B cell (primary cell): Measurements from ENCODE around the gene PI4KB. TPM values are rescaled to one million over a fixed set of nuclear protein-coding genes. Genes with fewer than 3 reads are reported as not detected.

Experiments used
- ATAC-seq: fragments of 200-7000 bp; cut with Tn5 transposase; one replicate; pipeline ENCODE4 v1.10.0; 2021; ENCODE audit warnings: low read depth, mild to moderate bottlenecking, moderate number of reproducible peaks, moderate library complexity
- CTCF ChIA-PET: fragments of 350-600 bp; sonication (Branson Sonifier 250); formaldehyde crosslinking; loops from one replicate; lab custom pipeline; 2021; ENCODE audit warnings: antibody characterized with exemption, inconsistent platforms; lab: Charles Lee
- POLR2A ChIA-PET: fragments of 350-600 bp; sonication (Branson Sonifier 250); formaldehyde crosslinking; loops from one replicate; lab custom pipeline; 2021; ENCODE audit warnings: antibody characterized with exemption; lab: Charles Lee
- DNase-seq: peaks from one replicate; pipeline ENCODE4 v3.0.0; 2013
- H2AFZ ChIP-seq: 2 replicates; pipeline ENCODE4 v1.6.1; 2012; ENCODE audit warnings: mild to moderate bottlenecking, low read depth, low read length; ENCODE audit not compliant: insufficient read depth, poor library complexity, severe bottlenecking
- H3K27ac ChIP-seq, 2 donors: 1 replicate in 1 of 2; 2 replicates in 1 of 2; pipeline ENCODE4 v1.5.1; 2012 to 2013; ENCODE audit warnings: low read length in 2 of 2, mild to moderate bottlenecking in 2 of 2, moderate library complexity in 1 of 2
- H3K27me3 ChIP-seq, 4 experiments: fragments of 200-600 bp in 1 of 4; sonication (generic) in 1 of 4; replicated peaks in 1 of 4; 1 replicate in 2 of 4; 2 replicates in 2 of 4; pipeline versions ENCODE4 v1.6.1 to v1.7.0; 2013 to 2016; ENCODE audit warnings: low read length in 3 of 4, mild to moderate bottlenecking in 2 of 4, mixed read lengths in 1 of 4, moderate library complexity in 1 of 4; ENCODE audit not compliant: insufficient read depth in 4 of 4, control insufficient read depth in 3 of 4; ENCODE audit errors: control extremely low read depth in 1 of 4
- H3K36me3 ChIP-seq, 2 experiments: replicated peaks in 1 of 2; 1 replicate in 1 of 2; 2 replicates in 1 of 2; pipeline versions ENCODE4 v1.6.1 to v1.7.1; 2013; ENCODE audit warnings: low read length in 1 of 2; ENCODE audit not compliant: insufficient read depth in 2 of 2, control insufficient read depth in 1 of 2; ENCODE audit errors: control extremely low read depth in 1 of 2, extremely low read depth in 1 of 2
- H3K4me1 ChIP-seq, 2 donors: fragments of 200-600 bp in 1 of 2; sonication (generic) in 1 of 2; 1 replicate in 1 of 2; 2 replicates in 1 of 2; pipeline versions ENCODE4 v1.5.1 to v1.6.1; 2013 to 2017; ENCODE audit warnings: low read length in 2 of 2; ENCODE audit not compliant: control insufficient read depth in 2 of 2, insufficient read depth in 2 of 2
- H3K4me2 ChIP-seq: replicated peaks from 2 replicates; pipeline ENCODE3; 2012; ENCODE audit warnings: mild to moderate bottlenecking, low read depth, low read length; ENCODE audit not compliant: poor library complexity, severe bottlenecking
- H3K4me3 ChIP-seq, 5 experiments: fragments of 200-600 bp in 1 of 5; sonication (generic) in 1 of 5; 1 replicate in 3 of 5; 2 replicates in 2 of 5; pipeline versions ENCODE4 v1.5.1 to v1.7.0; 2011 to 2016; ENCODE audit warnings: low read length in 4 of 5, mild to moderate bottlenecking in 4 of 5, low read depth in 2 of 5, control low read depth in 1 of 5, moderate library complexity in 1 of 5; ENCODE audit not compliant: insufficient read depth in 1 of 5; ENCODE audit errors: control extremely low read depth in 1 of 5, extremely low read depth in 1 of 5
- H3K79me2 ChIP-seq: fragments of 200-600 bp; sonication (generic); one replicate; pipeline ENCODE4 v1.6.0; 2016; ENCODE audit warnings: low read length; ENCODE audit not compliant: control insufficient read depth, insufficient read depth
- H3K9ac ChIP-seq: fragments of 200-600 bp; sonication (generic); 2 replicates; pipeline ENCODE4 v1.6.1; 2017; ENCODE audit warnings: mild to moderate bottlenecking, low read length, moderate library complexity
- H3K9me3 ChIP-seq, 3 donors: one replicate each; pipeline versions ENCODE4 v1.6.1 to v1.7.1; 2013; ENCODE audit warnings: low read length in 2 of 3; ENCODE audit not compliant: control insufficient read depth in 2 of 3, insufficient read depth in 1 of 3; ENCODE audit errors: control extremely low read depth in 1 of 3
- H4K20me1 ChIP-seq: 2 replicates; pipeline ENCODE4 v1.6.0; 2012; ENCODE audit warnings: mild to moderate bottlenecking, low read length; ENCODE audit not compliant: insufficient read depth, control insufficient read depth, poor library complexity, severe bottlenecking
- H3K27ac Mint-ChIP-seq: one replicate; pipeline ENCODE4 v1.8.0; 2021; ENCODE audit warnings: mixed read lengths
- H3K27me3 Mint-ChIP-seq: one replicate; pipeline ENCODE4 v1.8.0; 2021; ENCODE audit warnings: mixed read lengths
- H3K4me1 Mint-ChIP-seq: one replicate; pipeline ENCODE4 v1.8.0; 2021; ENCODE audit warnings: mixed read lengths
- H3K4me3 Mint-ChIP-seq: one replicate; pipeline ENCODE4 v1.8.0; 2021; ENCODE audit warnings: mixed read lengths
- H3K9me3 Mint-ChIP-seq: one replicate; pipeline ENCODE4 v1.8.0; 2022; ENCODE audit warnings: mixed read lengths; ENCODE audit not compliant: insufficient read depth
- EZH2 ChIP-seq: IDR thresholded peaks from 2 replicates; pipeline ENCODE4 v1.6.1; 2012; ENCODE audit warnings: borderline replicate concordance, low read depth, mild to moderate bottlenecking, moderate library complexity, low read length; ENCODE audit not compliant: insufficient read depth, poor library complexity, severe bottlenecking
- WGBS: methylation state at CpG from one replicate; pipeline ENCODE4 v1.1.5; 2013; ENCODE audit warnings: missing lambda C conversion rate; ENCODE audit not compliant: insufficient coverage; 5-methylcytosine and 5-hydroxymethylcytosine counted together
- intact Hi-C: fragments of 100-400 bp; cut with micrococcal nuclease; formaldehyde crosslinking; loops from one replicate; pipeline ENCODE4 v1.10.0; 2022
- polyA plus RNA-seq: library from polyadenylated mRNA; depleted of rRNA; stranded (reverse); fragments of >200 nt; gene quantifications from 2 replicates; pipeline ENCODE4 v1.2.3, GENCODE V29; 2012
- total RNA-seq, 2 donors: library from RNA; stranded (reverse); fragments of 120-200 nt in 1 of 2; gene quantifications; 1 replicate in 1 of 2; 2 replicates in 1 of 2; pipeline versions ENCODE4 v1.2.3 to v1.2.4, GENCODE V29; 2013 to 2022
- TF ChIP-seq, protein P1 (sequence below): fragments of 200-600 bp; IDR thresholded peaks from one replicate; pipeline ENCODE4 v1.8.0; 2022; ENCODE audit warnings: antibody characterized with exemption, mild to moderate bottlenecking

Gene PI4KB
- total and polyA plus RNA-seq, 2 donors (not counting 1 experiment from before 2014, with no cell fraction given), result 110 to 138 TPM

DNA sequence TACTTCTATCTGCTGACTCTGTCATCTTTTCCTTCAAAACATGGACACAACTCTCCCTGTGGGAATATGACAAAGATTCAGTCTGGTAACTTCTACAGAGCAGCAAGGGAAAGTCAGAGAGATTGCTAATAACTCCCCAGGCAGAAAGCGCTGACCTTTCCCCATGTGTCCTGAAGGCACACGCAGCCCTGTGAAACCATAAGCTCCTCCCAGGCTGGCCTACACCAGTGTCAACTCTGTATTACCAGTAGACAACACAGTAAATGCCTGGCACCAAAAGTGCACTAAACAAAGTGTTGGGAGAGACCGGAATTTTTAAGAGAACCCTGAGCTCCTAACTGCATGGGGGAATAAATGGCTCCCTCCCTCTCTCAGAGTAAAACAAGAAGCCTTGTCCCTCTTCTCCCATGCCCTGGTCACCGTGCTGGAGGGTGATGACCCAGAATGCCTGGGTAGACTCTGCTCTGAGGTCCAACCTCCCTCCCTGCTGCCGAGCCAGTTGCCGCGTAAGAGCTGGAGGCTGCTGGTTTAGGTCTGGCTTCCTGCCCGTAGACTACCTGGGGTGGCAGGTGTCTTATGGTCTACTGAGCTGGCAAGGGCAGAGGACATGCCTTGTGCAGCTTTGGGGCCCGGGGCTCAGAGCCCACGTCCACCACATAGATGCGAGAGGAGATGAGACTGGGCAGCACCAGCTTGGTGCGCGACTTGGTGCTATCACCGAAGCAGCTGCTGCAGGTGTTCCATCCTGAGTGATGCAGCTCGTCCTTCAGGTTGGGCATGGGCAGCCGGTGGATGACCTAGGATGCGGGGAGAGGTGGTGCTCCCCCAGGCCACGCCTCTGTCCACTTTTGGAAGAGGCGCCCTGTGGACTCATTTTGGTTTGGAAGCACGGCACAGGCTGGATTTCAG, 41.4 kb upstream of the PI4KB start:
- Histone ChIP-seq H3K9ac (no peak overlapping the region), H2AFZ (no peak overlapping the region), H3K36me3 (no peaks in the 10 kb centered on the region), H3K27ac (no peak overlapping the region), H3K4me2 (no peak overlapping the region), H3K79me2 (no peaks in the 10 kb centered on the region), H3K4me1 (peaks cover 0 to 4% of the 10 kb centered on the region in 2 donors), H3K9me3 (no peaks in the 10 kb centered on the region), H4K20me1 (no peaks in the 10 kb centered on the region), H3K27me3 (peaks cover 0 to 5% (median 0%) of the 10 kb centered on the region in 4 experiments), H3K4me3 (no peak overlapping the region)
- WGBS, result 96% methylated on average over 19 of the region's 20 CpGs
- Mint-ChIP-seq H3K27ac (no peak overlapping the region), H3K4me3 (no peak overlapping the region), H3K4me1 (no peaks in the 10 kb centered on the region), H3K9me3 (no peaks in the 10 kb centered on the region), H3K27me3 (no peaks in the 10 kb centered on the region)
- TF ChIP-seq EZH2, result no peak
- TF ChIP-seq, protein P1, sequence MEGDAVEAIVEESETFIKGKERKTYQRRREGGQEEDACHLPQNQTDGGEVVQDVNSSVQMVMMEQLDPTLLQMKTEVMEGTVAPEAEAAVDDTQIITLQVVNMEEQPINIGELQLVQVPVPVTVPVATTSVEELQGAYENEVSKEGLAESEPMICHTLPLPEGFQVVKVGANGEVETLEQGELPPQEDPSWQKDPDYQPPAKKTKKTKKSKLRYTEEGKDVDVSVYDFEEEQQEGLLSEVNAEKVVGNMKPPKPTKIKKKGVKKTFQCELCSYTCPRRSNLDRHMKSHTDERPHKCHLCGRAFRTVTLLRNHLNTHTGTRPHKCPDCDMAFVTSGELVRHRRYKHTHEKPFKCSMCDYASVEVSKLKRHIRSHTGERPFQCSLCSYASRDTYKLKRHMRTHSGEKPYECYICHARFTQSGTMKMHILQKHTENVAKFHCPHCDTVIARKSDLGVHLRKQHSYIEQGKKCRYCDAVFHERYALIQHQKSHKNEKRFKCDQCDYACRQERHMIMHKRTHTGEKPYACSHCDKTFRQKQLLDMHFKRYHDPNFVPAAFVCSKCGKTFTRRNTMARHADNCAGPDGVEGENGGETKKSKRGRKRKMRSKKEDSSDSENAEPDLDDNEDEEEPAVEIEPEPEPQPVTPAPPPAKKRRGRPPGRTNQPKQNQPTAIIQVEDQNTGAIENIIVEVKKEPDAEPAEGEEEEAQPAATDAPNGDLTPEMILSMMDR, result no peak
- ChIA-PET CTCF (no interaction called here), POLR2A (interaction anchor here (1.4 kb wide), 1 partner anchor 11 kb away, joined by 3 read pairs; no protein-coding TSS in a partner anchor)
- no peak for DNase-seq
- no peak for ATAC-seq
- intact Hi-C loops, result no loop called here
